Measurements from ENCODE around the gene GTSE1.
A peak's percentile ranks its signal among the peaks of the same experiment; 100 is the strongest.

GTSE1 gene

DNA sequence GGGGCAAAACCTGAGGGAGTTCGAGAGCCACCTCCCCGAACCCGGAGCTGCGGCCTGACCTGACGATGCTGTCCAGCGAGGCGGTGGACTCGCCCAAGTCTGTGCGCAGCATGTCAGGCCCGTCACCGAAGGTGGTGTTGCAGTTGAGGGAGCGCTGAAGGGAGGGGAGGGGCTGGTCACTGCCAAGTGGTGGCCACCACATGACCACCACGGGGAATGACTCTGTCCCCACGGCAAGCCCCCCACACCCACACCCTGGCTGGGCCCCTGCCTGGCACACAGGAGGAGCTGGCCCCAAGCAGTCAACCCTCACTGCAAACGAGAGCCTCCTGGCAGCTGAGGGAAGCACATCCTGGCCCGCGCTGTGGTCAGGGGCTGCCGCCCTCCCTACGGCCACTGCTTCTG is 69.7 kb downstream of the GTSE1 start:
- DNase-seq (ENCODE audit: low read depth): no peak

DNA sequence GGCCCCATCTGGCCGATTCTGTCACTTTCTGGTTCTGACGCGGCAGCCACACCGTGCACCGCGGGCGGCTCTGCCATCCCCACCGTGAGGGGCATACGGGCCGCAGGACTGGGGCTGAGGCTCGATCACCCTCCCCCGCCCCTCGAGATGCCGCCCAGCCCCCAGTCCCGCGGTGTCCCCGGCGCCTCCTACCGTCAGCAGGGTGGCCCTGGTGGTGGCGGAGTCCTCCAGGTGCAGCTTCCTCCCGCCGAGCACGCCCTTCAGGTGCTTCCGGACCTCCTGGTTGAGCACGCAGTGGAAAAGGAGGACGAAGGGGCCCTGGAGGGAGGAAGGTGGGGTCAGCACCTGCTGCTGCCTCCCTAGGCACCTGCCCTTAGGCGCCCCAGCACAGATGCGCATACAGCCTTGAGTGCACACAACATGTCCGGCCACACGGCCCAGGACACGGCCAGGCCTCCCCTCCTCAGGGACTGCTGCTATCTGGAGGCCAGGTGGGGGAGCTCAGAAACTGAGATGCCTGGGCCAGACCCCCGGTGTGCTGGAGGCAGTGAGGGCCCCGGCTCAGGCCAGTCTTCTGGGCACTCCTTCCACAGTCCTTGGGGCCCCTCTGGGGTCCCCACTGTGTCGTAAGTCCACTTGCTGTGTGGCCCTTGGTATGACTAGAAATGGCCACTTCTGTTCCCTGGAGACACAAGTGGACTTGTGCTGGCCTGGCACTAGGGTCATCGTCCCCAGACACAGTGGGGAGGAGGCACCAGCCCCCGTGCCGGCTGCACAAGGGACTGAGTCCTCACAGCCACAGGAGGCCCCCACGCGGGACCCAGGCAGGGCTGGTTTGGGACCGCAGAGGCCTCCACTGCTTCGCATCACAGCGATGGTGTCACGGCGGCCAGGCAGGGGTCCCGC is 70.4 kb downstream of the GTSE1 start:
- DNase-seq (ENCODE audit: low read depth): no peak

DNA sequence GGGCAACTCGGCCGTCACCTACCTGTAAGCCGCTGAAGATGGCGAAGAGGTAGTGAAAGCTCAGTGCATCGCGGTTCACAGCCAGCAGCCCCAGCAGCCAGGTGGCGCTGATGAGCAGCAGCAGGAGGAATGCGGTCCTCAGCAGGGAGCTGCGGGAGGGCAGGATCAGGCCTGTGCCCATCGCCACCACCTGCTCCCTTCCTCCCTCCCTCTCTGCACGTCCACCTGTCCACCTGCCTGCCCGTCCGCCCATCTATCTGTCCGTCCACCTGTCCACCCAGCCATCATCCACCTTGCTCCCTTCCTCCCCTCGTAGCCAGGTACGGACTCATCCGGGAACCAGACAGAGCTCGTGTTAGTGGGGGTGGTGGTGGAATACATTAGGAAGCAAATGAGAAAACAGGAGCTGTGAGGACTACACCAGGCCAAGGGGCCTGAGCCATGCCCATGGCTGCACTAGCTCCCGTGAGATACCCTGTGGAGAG is 71.1 kb downstream of the GTSE1 start:
- DNase-seq (ENCODE audit: low read depth): peak; percentile 24

DNA sequence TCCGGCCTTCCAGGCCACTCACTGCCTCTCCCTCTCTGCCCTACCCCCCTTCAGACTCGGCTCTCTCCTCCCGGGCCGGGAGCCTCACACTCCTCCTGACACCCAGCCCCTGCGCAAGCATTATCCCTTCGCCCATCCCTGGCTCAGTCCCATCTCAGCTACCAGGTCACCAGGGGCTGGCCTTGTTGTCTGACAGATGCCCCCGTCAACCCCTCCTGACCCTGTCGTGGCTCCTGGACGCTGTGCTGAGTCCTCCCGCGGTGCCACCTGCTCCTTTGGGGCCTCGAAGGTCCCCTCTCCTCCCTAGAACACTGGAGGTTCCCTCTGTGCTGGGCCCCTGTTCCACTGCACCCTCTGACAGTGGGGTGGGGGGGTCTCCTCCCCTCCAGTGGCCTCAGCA is 71.8 kb downstream of the GTSE1 start:
- DNase-seq (ENCODE audit: low read depth): no peak

DNA sequence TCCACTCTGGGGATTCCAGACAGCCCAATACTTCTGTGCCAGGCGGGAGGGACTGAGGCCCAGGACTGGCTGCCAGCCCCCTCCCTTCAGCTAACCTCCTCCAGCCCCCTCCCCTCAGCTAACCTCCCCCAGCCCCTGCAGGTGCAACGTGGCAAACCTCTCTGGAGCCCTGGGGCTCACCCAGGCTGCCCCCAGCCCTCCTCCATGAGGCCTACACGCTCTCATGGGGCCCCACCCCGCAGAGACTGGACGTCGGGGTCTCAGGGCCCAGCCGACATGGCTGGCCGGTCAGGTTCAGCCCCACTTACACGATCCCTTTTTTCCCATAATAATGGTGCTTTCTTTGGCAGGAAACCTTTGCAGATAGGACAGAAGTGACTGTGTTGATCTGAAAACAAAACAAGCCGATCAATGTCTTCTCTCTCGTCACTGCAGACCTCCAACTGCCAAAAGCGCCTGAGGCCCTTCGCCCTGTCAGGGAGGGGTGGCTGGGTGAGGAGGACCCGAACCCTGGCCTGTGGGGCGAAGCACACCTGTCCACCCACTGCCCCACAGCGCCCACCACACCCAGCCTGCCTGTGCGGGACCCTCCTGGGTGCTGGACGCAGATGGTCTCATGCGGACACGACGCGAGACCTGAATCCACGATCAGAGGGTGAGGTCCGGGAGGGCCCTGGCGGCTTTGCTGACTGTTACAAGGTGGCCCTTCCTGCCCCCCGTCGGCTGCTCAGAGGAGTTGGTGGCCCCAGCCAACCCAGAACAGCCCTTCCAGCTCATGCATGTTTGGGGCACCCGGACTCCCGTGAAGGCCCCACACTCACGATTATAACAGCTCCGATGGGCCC is 72.4 kb downstream of the GTSE1 start:
- DNase-seq (ENCODE audit: low read depth): no peak

DNA sequence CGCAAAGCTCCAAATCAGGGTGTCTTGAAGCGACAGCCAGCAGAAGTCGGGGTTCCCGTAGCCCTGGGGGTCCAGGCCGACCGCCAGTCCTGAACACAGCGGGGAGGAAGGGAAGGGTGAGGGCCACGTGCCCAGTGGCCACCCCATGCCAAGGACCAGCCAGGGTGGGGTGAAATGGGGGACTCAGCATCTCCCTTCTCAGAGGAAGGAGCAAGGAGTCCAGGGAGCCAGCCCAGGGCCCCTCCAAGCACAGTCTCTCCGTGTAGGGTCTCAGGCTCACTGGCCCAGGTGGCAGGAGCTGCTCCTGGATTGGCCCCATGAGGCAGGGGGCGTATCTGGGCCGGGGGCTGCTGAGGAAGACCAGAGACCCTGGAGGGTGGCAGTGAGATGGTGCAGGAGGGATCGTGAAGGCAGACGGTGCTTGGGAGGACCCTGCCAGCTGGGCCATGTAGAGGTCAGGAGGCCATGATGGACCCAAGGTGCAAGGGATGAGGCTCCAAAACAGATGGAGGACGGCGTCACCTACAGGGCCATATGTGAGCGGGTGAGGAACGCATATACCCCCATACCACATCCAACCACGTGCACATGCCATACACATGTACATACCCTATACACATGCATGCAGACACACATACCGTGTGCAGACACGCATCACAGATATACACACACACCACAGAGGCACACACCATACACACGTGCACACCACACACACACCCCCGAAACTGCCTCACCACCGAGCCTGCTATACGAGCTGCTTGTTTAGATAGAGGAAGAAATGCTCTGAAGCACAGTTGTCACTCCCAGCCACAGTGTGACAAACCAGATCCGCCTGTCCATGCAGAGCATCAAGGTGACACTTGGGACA is 73.3 kb downstream of the GTSE1 start:
- no peak for DNase-seq (ENCODE audit: low read depth)

DNA sequence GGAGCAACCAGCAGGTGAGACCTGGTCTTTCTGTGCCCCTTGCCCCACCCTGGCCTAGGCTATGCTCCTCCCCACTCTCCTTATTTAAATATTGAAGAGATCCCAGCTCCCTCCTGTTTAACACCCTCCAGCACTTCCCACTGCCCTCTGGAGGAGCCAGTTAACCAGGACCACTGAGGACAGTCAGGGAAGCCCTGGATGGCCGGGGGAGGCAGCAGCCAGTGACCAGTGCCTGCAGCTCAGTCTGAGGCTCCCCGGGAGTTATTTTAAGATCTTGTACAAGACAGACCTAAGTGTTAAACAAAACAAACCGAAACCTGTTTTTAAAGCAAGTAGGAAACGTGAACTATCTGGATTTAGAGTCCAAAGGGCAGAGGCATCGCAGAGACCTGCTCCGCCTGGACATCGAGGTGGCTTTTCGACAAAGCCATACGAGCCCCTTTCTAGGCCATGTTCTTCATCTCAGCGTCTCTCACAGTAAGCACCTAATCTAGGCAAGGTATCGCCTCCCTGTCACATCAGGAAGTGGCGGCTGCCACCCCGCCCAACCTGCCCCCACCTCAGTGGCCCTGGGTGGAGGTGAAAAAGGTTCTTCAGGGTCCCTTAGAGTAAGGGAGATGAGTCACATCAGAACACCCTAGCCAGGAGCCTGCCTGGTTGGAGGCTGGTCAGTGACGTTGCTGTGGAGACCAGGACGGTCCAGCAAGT is 74.1 kb downstream of the GTSE1 start:
- DNase-seq (ENCODE audit: low read depth): no peak

DNA sequence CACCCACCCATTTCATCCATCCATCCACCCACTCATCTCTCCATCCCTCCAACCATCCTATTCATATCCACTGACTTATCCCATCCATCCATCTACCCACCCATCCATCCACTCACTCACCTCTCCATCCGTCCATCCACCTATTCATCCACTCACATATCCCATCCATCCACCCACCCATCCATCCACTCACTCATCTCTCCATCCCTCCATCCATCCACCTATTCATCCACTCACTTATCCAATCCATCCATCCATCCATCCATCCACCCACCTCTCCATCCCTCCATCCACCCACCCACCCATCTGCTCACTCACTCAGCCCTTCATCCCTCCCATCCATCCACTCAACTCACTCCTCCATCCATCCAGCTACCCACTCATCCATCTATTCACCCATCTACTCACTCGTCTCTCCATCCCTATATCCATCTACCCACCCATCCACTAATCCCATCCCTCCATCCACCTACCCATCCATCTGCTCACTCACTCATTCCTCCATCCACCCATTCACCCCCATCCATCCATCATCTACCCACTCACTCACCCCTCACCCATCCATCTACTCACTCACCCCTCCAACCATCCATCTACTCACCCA is 75.1 kb downstream of the GTSE1 start:
- DNase-seq (ENCODE audit: low read depth): no peak

DNA sequence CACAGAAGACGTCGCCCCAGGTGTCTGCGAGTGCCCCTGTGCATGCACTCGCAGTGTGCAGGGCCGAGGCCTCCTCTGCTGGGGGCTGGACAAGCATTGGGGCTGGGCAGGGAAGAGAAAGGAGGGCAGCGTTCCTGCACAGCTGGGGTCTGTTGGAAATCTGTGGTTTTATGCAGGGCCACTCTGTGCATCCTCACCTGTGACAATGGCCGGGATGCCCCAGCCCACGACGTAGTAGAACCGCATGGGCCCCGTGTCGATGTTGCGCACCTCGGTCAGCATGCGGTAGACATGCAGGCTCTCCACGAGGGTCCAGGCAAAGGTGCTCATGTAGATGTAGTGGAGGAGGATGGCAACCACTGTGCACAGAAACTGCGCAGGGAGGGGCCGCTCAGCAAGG is 76.0 kb downstream of the GTSE1 start:
- DNase-seq (ENCODE audit: low read depth): no peak

DNA sequence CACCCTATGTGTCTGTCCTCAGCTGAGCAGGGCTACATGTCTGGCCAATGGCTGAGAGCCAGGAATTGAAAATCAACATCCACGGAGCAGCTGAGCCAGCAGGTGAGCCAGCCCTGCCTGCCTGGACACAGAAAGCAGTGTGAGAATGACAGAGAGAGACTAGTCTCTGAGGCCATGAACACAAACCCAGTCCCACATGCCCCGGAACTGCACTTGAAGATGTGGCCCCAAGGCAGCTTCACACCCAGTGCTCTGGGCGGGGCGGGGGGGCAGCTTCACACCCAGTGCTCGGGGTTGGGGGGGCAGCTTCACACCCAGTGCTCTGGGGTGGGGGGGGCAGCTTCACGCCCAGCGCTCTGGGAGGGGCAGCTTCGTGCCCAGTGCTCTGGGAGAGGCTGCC is 76.5 kb downstream of the GTSE1 start:
- DNase-seq (ENCODE audit: low read depth): no peak

DNA sequence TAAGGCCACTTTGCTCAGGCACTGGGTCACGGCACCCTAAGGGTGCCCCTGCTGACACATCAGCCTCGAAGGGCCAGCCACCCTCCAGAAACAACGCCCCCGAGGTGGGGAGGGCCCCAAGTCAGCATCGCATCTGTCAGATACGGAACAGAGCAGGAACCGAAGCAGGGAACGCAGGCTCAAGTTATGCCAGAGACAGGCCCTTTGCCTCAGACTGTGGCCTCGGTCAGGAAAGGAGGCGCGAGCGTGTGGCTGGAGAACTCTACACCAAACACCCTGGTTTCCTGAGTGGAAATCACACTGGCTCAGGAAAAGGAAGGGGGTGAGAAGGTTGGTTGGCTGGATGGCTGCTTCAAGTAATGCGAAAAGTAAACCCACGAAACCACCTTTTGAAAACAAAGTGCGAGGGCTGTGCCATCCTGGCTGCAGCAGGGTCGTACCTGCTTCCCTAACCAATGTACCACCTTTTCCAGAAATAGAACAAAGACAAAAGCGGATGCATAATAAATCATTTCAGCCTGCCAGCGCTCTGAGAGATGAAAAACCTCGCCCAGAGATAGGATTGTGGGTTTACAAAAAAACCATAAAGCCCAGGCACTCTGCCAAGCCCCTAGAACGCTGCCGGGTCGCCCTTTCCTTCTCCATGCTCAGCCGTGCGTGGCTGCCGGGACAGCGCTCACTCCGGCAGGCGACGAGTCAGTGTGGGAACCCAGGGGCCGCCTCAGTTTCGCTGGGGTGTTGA is 77.4 kb downstream of the GTSE1 start:
- no peak for DNase-seq (ENCODE audit: low read depth)

DNA sequence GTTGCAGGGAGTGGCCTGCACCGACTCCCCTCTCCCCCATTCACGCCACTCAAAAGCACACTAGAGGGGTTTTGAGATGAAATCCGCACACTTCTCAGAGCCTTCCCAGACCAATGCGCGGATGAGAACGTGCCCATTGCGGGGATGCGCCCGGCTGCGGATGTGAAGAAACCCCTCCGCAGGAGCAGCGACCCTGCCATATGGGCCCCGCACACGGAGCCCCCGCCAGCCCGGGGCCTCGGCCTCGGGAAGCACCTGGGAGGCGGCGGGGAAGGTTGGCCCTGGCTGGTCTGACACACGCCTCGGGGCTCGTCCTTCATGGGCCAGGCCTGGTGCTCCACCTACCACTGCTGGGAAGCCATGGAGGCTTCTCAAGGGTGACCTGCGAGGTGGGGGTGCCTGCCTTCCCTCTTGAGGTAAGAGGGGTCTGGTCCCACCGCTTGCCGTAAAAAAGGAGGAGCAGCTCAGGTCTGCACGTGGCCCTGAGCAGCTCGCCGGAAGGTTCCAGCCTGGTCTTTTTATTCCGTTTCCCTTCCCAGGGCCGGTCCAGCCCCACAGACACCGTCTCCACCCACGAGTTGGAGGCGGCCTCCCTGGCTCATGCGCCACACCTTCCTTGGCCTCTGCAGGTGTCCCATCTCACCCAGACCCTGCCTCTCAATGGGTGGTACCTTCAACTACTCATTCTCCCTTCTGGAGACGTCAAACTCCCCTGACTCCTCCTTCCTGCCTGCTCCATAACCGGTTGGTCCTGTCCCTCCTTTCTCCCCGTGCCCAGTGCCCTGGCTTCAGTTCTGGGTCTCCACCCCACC is 78.2 kb downstream of the GTSE1 start:
- no peak for DNase-seq (ENCODE audit: low read depth)

DNA sequence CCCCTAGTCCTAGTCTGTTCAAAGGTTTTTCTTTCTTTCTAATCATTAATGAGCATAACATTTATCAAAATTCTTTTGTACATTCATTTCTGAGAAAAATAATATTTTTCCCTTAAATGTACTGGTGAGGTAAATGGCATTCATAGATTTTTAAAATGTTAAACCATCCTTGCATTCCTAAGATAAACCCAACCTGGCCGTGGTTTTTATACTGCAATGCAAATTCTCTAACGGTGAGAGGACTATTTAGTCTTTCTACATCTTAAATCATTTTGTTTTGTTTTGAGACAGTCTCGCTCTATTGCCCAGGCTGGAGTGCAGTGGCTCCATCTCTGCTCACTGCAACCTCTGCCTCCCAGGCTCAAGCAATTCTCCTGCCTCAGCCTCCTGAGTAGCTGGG is 79.4 kb downstream of the GTSE1 start:
- DNase-seq (ENCODE audit: low read depth): no peak

DNA sequence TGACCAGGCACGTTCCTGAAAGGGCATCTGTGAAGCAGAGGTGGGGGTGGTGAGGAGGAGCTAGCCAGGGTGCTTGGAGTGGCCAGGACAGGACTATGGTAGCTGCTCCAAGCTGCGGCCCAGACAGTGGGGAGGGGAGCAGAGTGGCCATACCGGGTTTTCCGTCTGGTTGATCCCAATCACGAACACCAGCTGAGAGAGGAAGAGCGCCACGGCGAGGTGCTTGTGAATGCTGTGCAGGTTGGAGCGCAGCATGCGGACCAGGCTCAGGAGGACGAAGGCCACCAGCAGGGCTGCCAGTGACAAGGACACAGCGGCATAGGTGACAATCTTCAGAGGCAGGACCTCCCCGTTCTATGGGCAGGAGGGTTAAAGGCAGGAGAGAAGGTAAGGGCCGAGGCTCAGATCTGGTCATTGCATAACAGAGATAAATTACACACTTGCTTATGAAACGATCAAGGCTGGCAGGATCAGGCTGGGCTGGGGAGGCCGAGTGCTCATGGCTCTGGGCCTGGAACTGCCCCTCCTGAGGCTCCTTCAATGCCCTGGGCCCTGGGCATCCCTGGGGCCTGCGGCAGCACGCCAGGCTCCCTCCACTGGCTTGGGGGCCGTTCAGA is 80.3 kb downstream of the GTSE1 start:
- no peak for DNase-seq (ENCODE audit: low read depth)

DNA sequence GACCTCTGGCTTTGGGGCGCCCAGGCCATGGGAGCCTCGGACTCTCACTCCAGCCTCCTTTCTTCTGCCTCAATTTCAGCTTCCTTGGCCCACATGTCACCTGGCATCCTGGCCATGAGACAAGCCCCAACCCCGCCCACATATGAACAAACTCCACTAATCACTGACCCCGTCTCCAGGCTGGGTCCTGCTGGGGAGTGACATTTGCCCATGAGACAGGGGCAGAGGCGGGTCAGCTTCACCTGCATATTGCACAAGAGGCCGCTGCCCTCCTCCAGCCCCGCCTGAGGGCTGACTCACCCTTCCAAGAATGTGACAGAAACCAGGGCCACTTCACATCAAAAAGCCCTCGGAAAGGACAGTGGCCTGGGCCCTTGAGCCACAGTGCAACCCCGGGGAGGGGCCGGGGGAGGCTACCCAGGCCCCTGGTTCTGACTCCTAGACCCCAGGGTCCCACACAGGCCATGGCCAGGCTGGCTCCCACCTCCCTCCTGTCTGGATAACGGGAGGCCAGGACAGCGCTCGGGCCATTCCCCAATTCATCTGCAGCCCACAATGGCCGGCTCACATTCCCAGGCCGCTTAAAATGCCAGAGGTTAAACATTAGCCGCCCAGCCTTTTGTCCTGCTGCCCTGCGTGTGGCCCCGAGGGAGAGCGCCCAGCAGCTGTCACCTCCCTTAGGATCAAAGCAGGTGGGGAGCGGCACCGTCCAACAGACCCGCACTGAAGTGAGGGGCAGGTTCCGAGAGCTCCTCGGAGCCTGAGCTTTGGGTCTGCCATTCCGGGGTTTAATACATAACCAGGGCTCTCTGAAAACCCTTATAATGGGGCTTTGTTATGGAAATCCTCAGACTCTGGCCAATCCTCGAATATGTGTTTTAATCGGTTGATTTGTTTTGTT is 81.1 kb downstream of the GTSE1 start:
- no peak for DNase-seq (ENCODE audit: low read depth)

DNA sequence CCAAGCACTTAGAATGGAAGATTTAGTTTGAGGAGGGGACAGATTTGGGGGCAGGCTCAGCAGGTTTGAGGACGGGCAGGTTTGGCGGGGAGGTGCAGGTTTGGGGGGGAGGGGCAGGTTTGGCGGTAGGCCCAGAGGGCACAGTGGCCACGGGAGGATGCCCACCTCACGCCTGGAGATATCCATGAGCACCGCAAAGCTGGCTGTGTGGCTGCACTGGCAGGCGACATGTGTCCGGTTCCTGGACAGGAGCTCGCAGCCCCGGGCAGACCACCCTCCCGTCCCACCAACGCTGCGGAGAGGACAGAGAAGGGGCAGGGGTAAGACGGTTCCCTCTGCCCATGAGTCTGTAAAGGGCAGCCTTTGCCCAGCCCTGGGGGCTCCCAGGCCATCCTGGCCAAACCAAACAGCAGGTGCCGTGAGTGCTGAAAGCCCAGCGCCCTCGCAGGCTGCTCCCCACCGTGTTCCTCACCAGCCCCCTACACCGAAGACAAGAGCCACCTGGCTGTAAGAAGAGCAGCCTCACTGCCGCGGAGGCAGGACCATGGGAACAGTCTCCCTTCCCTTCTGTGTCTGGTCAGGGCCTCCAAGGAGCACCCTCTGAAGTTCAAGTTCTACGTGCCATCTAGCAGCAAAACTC is 81.9 kb downstream of the GTSE1 start:
- no peak for DNase-seq (ENCODE audit: low read depth)
